Measurements from ENCODE around the gene LRRC3.

GRCh38 chr21:44431300-44431699 is 24.0 kb upstream of the LRRC3 start:
- TF ChIP-seq, protein P1, sequence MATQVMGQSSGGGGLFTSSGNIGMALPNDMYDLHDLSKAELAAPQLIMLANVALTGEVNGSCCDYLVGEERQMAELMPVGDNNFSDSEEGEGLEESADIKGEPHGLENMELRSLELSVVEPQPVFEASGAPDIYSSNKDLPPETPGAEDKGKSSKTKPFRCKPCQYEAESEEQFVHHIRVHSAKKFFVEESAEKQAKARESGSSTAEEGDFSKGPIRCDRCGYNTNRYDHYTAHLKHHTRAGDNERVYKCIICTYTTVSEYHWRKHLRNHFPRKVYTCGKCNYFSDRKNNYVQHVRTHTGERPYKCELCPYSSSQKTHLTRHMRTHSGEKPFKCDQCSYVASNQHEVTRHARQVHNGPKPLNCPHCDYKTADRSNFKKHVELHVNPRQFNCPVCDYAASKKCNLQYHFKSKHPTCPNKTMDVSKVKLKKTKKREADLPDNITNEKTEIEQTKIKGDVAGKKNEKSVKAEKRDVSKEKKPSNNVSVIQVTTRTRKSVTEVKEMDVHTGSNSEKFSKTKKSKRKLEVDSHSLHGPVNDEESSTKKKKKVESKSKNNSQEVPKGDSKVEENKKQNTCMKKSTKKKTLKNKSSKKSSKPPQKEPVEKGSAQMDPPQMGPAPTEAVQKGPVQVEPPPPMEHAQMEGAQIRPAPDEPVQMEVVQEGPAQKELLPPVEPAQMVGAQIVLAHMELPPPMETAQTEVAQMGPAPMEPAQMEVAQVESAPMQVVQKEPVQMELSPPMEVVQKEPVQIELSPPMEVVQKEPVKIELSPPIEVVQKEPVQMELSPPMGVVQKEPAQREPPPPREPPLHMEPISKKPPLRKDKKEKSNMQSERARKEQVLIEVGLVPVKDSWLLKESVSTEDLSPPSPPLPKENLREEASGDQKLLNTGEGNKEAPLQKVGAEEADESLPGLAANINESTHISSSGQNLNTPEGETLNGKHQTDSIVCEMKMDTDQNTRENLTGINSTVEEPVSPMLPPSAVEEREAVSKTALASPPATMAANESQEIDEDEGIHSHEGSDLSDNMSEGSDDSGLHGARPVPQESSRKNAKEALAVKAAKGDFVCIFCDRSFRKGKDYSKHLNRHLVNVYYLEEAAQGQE (IDR thresholded peaks at IDR 0.05), result no peak
- TF ChIP-seq CTCF (IDR thresholded peaks at IDR 0.05; ENCODE audit: low read depth, low read length, missing input control) (no peak), RAD21 (IDR thresholded peaks at IDR 0.05) (no peak), ATF3 (IDR thresholded peaks at IDR 0.05) (no peak)
